ENCODE measurements around the gene ENDOD1. TPM values are rescaled to one million over a fixed set of nuclear protein-coding genes. Genes with fewer than 3 reads are reported as not detected.

The ENDOD1 gene
- total RNA-seq, 2 donors from 2014 or later, result 16.1 to 20.5 TPM

DNA sequence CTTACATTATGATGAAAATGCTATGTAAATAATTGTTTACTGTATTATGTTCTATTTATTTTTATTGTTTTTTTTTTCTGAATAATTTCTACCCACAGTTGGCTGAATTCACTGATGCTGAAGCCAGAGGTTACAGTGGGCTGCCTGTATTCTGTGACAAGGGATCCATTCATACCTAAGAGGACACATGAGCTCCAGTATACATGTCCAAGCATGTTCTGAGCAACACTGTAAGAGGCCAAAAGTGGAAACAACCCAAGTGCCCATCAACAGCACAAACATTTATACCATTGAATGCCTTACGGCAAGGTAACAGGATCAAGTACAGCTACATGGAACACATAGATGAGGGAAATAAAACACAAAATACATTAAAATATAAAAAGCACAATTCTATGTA lies 24.3 kb upstream of the ENDOD1 start:
- no peaks in the 10 kb centered on the region for H3K9me3 Mint-ChIP-seq
- peaks cover 24% of the 10 kb centered on the region for H3K4me1 Mint-ChIP-seq (ENCODE audit: low read depth)
- ATAC-seq (replicated peaks in 1 of 2) (no peak), DNase-seq (no peak)
- peaks cover 5 to 6% of the 10 kb centered on the region in 2 donors for H3K36me3 Mint-ChIP-seq (ENCODE audit: insufficient read depth in 2 of 2)
- H3K27ac Mint-ChIP-seq, result no peak overlapping the region
- no peak overlapping the region for H3K4me3 Mint-ChIP-seq
- H3K27me3 Mint-ChIP-seq (ENCODE audit: low read depth), result peaks cover 7% of the 10 kb centered on the region

DNA sequence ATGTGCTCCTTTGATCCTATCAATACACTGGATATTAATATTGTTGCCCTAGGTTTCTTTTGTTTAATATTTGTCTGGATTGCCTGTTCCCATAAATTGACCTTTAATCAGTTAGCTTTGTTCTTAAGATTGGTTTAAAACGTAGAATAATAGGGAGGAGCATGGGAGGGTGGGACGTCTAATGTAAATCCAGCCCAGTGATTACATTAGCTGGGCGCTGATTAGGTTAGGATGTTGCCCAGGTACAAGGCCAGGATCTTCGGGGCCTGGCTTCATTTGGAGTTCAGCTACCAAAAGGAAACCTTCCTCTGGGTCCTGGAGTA lies 23.0 kb upstream of the ENDOD1 start, which contains the start of gene SRSF8:
Gene SRSF8 (plus strand): TSS at position 204 of the 323 bp plus-strand sequence. CDS start 308 bp downstream, outside the sequence.
- peak within 1 kb of the TSS; percentile 96 to 100 for H3K4me3 Mint-ChIP-seq
- H3K27ac Mint-ChIP-seq, result peak within 1 kb of the TSS; percentile 99
- H3K9me3 Mint-ChIP-seq, result no peaks in the 10 kb centered on the region
- DNase-seq (no peak), ATAC-seq (replicated peaks in 1 of 2) (peak; percentile 12 to 22)
- peaks cover 31% of the 10 kb centered on the region for H3K4me1 Mint-ChIP-seq (ENCODE audit: low read depth)
- H3K36me3 Mint-ChIP-seq (ENCODE audit: insufficient read depth in 2 of 2), result peaks cover 6% of the 10 kb centered on the region in 2 donors
- H3K27me3 Mint-ChIP-seq (ENCODE audit: low read depth), result peaks cover 7% of the 10 kb centered on the region

DNA sequence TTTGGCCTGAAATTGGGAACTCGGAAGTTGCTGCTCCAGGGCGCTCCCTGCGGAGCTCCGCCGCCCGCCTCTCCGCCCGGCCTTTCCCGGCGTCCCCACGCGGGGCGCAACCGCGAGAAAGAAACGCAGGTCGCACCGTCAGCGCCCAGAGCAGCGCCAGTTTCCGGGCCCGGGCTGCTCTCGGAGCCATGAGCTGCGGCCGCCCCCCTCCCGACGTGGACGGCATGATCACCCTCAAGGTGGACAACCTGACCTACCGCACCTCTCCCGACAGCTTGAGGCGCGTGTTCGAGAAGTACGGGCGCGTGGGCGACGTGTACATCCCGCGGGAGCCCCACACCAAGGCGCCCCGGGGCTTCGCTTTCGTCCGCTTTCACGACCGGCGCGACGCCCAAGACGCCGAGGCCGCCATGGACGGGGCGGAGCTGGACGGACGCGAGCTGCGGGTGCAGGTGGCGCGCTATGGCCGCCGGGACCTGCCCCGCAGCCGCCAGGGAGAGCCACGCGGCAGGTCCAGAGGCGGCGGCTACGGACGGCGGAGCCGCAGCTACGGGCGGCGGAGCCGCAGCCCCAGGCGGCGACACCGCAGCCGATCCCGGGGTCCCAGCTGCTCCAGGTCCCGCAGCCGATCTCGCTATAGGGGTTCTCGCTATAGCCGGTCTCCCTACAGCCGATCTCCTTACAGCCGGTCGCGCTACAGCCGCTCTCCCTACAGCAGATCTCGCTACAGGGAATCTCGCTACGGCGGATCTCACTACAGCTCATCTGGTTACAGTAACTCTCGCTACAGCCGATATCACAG lies 22.4 kb upstream of the ENDOD1 start:
- Mint-ChIP-seq H3K4me3 (peak overlapping the region; percentile 96 to 100), H3K36me3 (ENCODE audit: insufficient read depth in 2 of 2) (peaks cover 6% of the 10 kb centered on the region in 2 donors), H3K9me3 (no peaks in the 10 kb centered on the region), H3K27me3 (ENCODE audit: low read depth) (peaks cover 4% of the 10 kb centered on the region), H3K4me1 (ENCODE audit: low read depth) (peaks cover 31% of the 10 kb centered on the region), H3K27ac (peak overlapping the region; percentile 99)
- ATAC-seq (replicated peaks in 1 of 2) (peak; percentile 80 to 81), DNase-seq (peak; percentile 81 to 85)

DNA sequence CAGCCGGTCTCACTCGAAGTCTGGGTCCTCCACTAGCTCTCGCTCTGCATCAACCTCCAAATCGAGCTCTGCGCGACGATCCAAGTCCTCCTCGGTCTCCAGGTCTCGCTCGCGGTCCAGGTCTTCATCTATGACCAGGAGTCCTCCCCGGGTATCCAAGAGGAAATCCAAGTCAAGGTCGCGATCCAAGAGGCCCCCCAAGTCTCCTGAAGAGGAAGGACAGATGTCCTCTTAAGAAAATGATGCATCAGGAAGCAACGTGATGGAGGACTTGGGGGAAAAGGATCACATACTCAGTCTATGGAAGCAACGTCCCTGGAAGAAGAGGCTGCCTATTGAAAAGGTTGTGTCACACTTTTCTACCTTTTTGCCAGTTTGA lies 21.8 kb upstream of the ENDOD1 start:
- Mint-ChIP-seq H3K9me3 (no peaks in the 10 kb centered on the region), H3K4me1 (ENCODE audit: low read depth) (peaks cover 35% of the 10 kb centered on the region), H3K4me3 (peak overlapping the region; percentile 96 to 100), H3K27ac (peak overlapping the region; percentile 99), H3K27me3 (ENCODE audit: low read depth) (no peaks in the 10 kb centered on the region), H3K36me3 (ENCODE audit: insufficient read depth in 2 of 2) (peaks cover 6% of the 10 kb centered on the region in 2 donors)
- ATAC-seq (replicated peaks in 1 of 2), result no peak
- DNase-seq, result no peak

DNA sequence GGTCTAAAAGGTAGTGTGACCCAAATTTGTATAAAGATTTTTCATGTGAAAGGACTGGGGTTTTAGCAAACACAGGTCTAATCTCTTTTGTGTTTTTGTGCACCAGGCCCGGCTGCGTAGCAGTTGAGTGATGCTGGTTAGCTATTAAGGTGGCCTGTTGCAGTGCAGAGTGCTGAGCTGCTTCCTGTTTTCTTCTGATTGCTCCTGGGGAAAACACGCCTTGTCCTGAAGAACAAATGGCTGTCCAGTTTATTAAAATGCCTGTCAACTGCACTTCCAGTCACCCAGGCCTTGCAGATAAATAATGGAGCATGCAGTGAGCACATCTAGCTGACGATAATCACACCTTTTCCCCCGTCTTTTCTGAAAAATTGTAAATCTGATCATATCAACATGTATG lies 21.1 kb upstream of the ENDOD1 start:
- peak; percentile 71 to 72 for DNase-seq
- ATAC-seq (replicated peaks in 1 of 2), result peak; percentile 72 to 73
- no peaks in the 10 kb centered on the region for H3K9me3 Mint-ChIP-seq
- peak overlapping the region; percentile 99 for H3K27ac Mint-ChIP-seq
- peak overlapping the region; percentile 96 to 100 for H3K4me3 Mint-ChIP-seq
- H3K36me3 Mint-ChIP-seq (ENCODE audit: insufficient read depth in 2 of 2), result peaks cover 6% of the 10 kb centered on the region in 2 donors
- H3K4me1 Mint-ChIP-seq (ENCODE audit: low read depth), result peaks cover 39% of the 10 kb centered on the region
- no peaks in the 10 kb centered on the region for H3K27me3 Mint-ChIP-seq (ENCODE audit: low read depth)

DNA sequence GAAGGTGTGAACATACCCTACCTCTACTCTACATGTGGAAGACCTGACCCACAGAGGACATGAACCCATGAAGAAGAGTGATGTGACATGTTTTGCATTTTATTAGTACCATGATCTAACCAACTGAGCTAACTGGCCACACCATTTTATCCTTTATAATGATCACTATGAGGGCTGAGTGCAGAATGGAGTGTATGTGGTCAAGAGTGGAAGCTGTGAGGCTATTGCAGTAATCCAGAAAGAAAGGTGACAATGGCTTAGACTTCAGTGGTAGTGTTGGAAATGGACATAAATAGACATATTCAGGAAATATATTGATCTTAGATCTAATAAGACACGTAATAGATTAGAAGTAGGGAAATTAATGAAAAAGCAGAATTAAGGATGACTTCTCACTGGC lies 19.2 kb upstream of the ENDOD1 start:
- peaks cover 39% of the 10 kb centered on the region for H3K4me1 Mint-ChIP-seq (ENCODE audit: low read depth)
- no peaks in the 10 kb centered on the region for H3K27me3 Mint-ChIP-seq (ENCODE audit: low read depth)
- ATAC-seq (replicated peaks in 1 of 2), result no peak
- no peak for DNase-seq
- H3K36me3 Mint-ChIP-seq (ENCODE audit: insufficient read depth in 2 of 2), result peaks cover 6% of the 10 kb centered on the region in 2 donors
- H3K4me3 Mint-ChIP-seq, result peak overlapping the region; percentile 5 to 8
- no peak overlapping the region for H3K27ac Mint-ChIP-seq
- no peaks in the 10 kb centered on the region for H3K9me3 Mint-ChIP-seq

DNA sequence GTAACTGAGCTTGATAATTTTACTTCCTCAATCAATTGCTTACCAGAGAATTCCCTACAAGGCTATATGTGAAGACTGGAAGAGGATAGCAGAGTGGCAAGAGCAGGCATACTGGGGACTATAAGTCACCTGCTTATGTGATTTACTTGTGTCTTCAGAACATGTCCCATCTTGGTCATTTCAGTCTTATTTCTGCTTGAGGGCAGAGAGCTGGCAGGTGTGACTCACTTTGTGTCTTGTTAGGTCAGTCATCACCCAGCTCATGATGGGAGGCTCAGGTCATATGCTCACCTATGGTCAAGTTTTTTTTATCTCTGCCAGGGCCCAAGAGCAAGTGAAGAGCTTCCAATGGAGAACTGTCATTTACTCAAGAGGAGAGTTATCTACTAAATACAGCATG lies 16.7 kb upstream of the ENDOD1 start:
- peaks cover 3 to 4% of the 10 kb centered on the region in 2 donors for H3K36me3 Mint-ChIP-seq (ENCODE audit: insufficient read depth in 2 of 2)
- peak; percentile 41 to 65 for ATAC-seq (replicated peaks in 1 of 2)
- DNase-seq, result no peak

DNA sequence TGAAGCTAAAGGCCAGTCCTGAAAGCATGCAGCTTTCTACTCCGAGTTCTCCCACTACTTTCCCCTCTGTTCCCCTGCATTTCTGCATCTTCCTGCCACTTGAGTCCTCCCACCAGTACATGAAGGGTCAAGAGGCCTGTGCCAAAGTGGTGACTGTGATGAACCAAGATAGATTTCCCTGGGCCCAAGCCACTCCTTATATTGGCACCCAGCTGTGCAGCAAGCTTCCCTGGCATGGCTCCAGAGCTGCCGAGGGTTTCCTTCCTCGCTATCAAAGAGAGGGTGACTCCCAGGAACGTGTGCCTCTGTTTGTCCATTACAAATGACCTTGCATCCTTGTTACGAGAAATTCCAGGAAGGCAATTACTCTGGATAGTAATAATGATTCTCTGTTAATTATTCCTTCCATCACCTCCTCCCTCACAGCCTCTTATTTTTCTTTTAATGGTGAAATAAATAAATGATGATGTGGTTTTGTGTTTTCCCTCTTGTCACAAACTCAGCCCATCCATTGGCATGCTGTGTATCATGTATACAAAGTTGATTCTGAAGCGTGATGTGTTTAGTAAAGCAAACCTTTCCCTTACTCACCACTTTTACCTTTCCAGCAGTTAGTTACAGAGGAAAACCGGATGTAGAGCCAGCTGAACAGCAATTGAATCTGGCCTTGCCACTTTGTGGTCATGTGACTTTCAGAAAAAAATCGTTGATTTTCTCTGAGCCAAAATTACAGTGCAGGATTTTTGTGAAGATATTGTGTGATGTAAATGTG lies 14.7 kb upstream of the ENDOD1 start:
- Mint-ChIP-seq H3K4me3 (no peak overlapping the region), H3K27ac (no peak overlapping the region), H3K4me1 (ENCODE audit: low read depth) (peaks cover 28% of the 10 kb centered on the region), H3K27me3 (ENCODE audit: low read depth) (peaks cover 10% of the 10 kb centered on the region), H3K36me3 (ENCODE audit: insufficient read depth in 2 of 2) (peaks cover 0 to 1% of the 10 kb centered on the region in 2 donors), H3K9me3 (no peaks in the 10 kb centered on the region)
- ATAC-seq (replicated peaks in 1 of 2) (no peak), DNase-seq (no peak)

More for the DNA sequence above, 16.7 kb upstream of the ENDOD1 start:
- H3K4me1 Mint-ChIP-seq (ENCODE audit: low read depth), result peaks cover 43% of the 10 kb centered on the region
- H3K9me3 Mint-ChIP-seq, result no peaks in the 10 kb centered on the region
- peak overlapping the region; percentile 27 for H3K27ac Mint-ChIP-seq
- H3K4me3 Mint-ChIP-seq, result no peak overlapping the region
- peaks cover 2% of the 10 kb centered on the region for H3K27me3 Mint-ChIP-seq (ENCODE audit: low read depth)

DNA sequence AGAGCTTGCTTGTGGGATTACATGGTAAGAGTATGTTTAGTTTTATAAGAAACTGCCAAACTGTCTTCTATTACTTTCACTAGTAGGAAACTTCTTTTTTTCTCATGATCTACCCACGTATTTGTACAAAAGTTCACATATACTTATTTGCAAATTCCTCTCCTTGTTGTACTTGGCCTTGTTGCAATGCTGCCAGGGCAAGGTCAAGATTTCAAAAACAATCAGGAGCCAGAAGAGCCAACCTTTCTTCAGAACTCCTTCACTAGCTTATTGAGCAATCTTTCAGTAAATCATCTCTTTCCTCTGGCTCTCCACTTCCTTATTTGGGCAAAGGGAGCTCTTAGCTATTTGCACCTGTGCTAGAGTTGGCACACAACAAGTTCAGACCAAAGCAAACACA lies 13.2 kb upstream of the ENDOD1 start:
- DNase-seq (no peak), ATAC-seq (replicated peaks in 1 of 2) (no peak)
- H3K9me3 Mint-ChIP-seq, result no peaks in the 10 kb centered on the region
- peaks cover 18% of the 10 kb centered on the region for H3K4me1 Mint-ChIP-seq (ENCODE audit: low read depth)
- no peak overlapping the region for H3K27ac Mint-ChIP-seq
- H3K4me3 Mint-ChIP-seq, result peak overlapping the region in 1 of 2 donors; percentile 40
- peaks cover 10% of the 10 kb centered on the region for H3K27me3 Mint-ChIP-seq (ENCODE audit: low read depth)
- no peaks in the 10 kb centered on the region for H3K36me3 Mint-ChIP-seq (ENCODE audit: insufficient read depth in 2 of 2)

DNA sequence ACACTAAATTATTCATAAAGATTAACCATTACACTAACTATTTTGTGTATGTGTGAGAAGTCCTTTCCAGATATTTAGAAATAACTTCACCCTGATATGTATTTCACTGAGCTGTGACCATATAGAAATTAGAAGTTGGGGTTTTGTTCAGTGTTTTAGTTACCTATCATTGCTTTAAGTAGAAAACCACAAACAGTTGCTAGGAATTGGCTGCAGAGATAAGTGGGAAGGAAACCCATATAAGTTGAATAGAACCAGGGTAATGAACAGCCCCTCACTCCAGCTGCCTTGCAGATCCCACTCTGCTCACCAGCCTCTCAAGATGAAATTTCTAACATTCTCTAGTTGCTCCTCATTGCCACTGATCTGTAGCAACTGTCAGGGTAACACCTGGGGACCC lies 12.7 kb upstream of the ENDOD1 start:
- DNase-seq, result no peak
- Mint-ChIP-seq H3K27me3 (ENCODE audit: low read depth) (peaks cover 10% of the 10 kb centered on the region), H3K36me3 (ENCODE audit: insufficient read depth in 2 of 2) (no peaks in the 10 kb centered on the region), H3K4me3 (no peak overlapping the region), H3K9me3 (no peaks in the 10 kb centered on the region), H3K4me1 (ENCODE audit: low read depth) (peaks cover 18% of the 10 kb centered on the region), H3K27ac (no peak overlapping the region)
- no peak for ATAC-seq (replicated peaks in 1 of 2)

DNA sequence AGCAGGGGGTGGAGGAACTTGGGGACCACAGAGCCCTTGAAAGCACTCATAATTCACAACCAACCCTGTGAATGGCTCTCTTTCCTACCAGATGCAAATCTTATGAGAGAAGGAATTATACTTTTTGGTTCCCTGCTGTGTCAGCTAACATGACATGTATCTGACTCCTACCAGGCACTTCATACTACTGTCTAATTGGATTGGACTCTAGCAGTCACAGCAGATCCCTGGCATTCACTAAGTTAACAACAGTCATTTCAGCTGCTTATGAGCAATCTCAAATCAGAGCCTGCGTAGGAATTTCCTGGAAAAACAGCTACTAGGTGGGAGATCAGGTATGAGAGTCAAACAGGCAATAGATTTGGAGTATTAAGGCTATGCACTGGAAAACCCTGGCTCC lies 11.1 kb upstream of the ENDOD1 start:
- ATAC-seq (replicated peaks in 1 of 2), result no peak
- H3K36me3 Mint-ChIP-seq (ENCODE audit: insufficient read depth in 2 of 2), result no peaks in the 10 kb centered on the region

DNA sequence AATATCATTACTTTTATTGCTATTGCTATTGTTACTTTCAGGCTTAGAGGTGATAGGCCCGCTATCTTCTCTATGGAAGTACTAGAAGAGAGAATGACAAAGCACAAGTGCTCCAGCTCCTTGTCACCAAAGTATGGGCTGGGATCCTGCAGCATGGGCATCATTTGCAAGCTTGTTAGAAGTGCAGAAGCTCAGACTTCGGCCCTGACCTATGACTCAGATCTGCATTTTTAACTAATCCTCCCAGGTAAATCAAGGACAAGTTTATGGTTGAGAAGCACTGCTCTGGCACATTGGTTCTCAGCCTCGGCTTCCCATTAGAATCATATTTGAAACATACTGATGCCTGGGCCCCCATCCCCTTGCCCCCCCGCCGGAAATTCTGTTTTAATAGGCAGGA lies 8.6 kb upstream of the ENDOD1 start:
- no peak for DNase-seq
- ATAC-seq (replicated peaks in 1 of 2), result no peak
- H3K9me3 Mint-ChIP-seq, result no peaks in the 10 kb centered on the region
- no peak overlapping the region for H3K27ac Mint-ChIP-seq
- H3K36me3 Mint-ChIP-seq (ENCODE audit: insufficient read depth in 2 of 2), result no peaks in the 10 kb centered on the region
- H3K27me3 Mint-ChIP-seq (ENCODE audit: low read depth), result peaks cover 10% of the 10 kb centered on the region
- H3K4me1 Mint-ChIP-seq (ENCODE audit: low read depth), result peaks cover 40% of the 10 kb centered on the region
- no peak overlapping the region for H3K4me3 Mint-ChIP-seq

More for the DNA sequence above, 11.1 kb upstream of the ENDOD1 start:
- H3K4me3 Mint-ChIP-seq, result no peak overlapping the region
- no peak overlapping the region for H3K27ac Mint-ChIP-seq
- no peaks in the 10 kb centered on the region for H3K9me3 Mint-ChIP-seq
- DNase-seq, result no peak
- H3K4me1 Mint-ChIP-seq (ENCODE audit: low read depth), result peaks cover 16% of the 10 kb centered on the region
- peaks cover 10% of the 10 kb centered on the region for H3K27me3 Mint-ChIP-seq (ENCODE audit: low read depth)

DNA sequence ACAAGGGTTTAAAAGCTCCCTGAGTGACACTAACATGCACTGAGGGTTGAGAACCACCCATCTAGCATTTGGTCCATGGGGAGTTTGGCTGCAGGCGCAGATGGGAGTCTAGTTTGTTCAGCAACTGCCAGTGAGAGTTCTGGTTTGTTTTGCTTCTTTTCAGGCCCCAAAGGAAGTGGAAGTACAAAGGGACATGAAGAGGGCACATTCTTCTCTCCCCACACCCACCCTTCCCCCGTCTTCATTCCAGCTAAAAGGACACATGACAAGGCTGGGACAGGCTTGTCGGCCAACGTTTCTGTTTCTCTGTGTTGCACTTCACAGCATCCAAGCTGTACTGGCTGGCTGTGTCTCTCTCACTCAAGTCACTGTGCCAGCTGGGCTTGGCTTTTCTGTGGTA lies 8.2 kb upstream of the ENDOD1 start:
- H3K9me3 Mint-ChIP-seq, result no peaks in the 10 kb centered on the region
- H3K36me3 Mint-ChIP-seq (ENCODE audit: insufficient read depth in 2 of 2), result no peaks in the 10 kb centered on the region
- H3K4me1 Mint-ChIP-seq (ENCODE audit: low read depth), result peaks cover 42% of the 10 kb centered on the region
- ATAC-seq (replicated peaks in 1 of 2) (no peak), DNase-seq (no peak)
- H3K4me3 Mint-ChIP-seq, result no peak overlapping the region
- peaks cover 10% of the 10 kb centered on the region for H3K27me3 Mint-ChIP-seq (ENCODE audit: low read depth)
- no peak overlapping the region for H3K27ac Mint-ChIP-seq

Data from activated T-cell treated with anti-CD3 and anti-CD28 coated beads, Interleukin-2, amount 50 U/mL, for 72 hours (primary cell).